Panc1 (cell line): Measurements from ENCODE around the gene CELF2. TPM values are rescaled to one million over a fixed set of nuclear protein-coding genes. Genes with fewer than 3 reads are reported as not detected.

Experiments used
- ATAC-seq: fragments of 200-7000 bp; cut with Tn5 transposase; 2 replicates; pipeline ENCODE4 v1.9.1; 2020; ENCODE audit warnings: mild to moderate bottlenecking, moderate library complexity
- BruUV-seq: library from RNA; stranded (reverse); fragments of 400-500 nt; replicated peaks from 2 replicates; lab custom pipeline; 2021; lab: Mats Ljungman, UMichigan
- CTCF ChIA-PET: fragments of 300-600 bp; sonication (Branson Sonifier 250); formaldehyde crosslinking; loops from one replicate; lab custom pipeline; 2022; ENCODE audit warnings: antibody characterized with exemption; lab: Charles Lee
- POLR2A ChIA-PET: fragments of 300-600 bp; sonication (Branson Sonifier 250); formaldehyde crosslinking; loops from one replicate; lab custom pipeline; 2022; ENCODE audit warnings: antibody characterized with exemption; lab: Charles Lee
- DNase-seq: peaks from one replicate; pipeline ENCODE4 v3.0.0-alpha.2; 2010; ENCODE audit warnings: low read depth, low spot score
- H3K27ac ChIP-seq: 2 replicates; pipeline ENCODE4 v1.5.1; 2011; ENCODE audit warnings: mild to moderate bottlenecking, low read length, inconsistent platforms
- H3K27me3 ChIP-seq: fragments of 200-500 bp; sonication (Bioruptor generic); 2 replicates; pipeline ENCODE4 v1.6.0; 2014; ENCODE audit warnings: low read length, inconsistent platforms; ENCODE audit not compliant: control insufficient read depth, insufficient read depth
- H3K36me3 ChIP-seq: fragments of 200-500 bp; sonication (Bioruptor generic); 2 replicates; pipeline ENCODE4 v1.5.1; 2014; ENCODE audit warnings: inconsistent platforms, mild to moderate bottlenecking, low read length, moderate library complexity; ENCODE audit not compliant: control insufficient read depth, insufficient read depth
- H3K4me1 ChIP-seq: 2 replicates; pipeline ENCODE4 v1.5.1; 2011; ENCODE audit warnings: inconsistent platforms, mild to moderate bottlenecking, low read length, moderate library complexity; ENCODE audit not compliant: control insufficient read depth, insufficient read depth
- H3K4me3 ChIP-seq, 2 experiments: 2 replicates each; pipeline ENCODE4 v1.5.1; 2011 to 2012; ENCODE audit warnings: low read depth in 2 of 2, low read length in 2 of 2, mild to moderate bottlenecking in 2 of 2, inconsistent platforms in 1 of 2, moderate library complexity in 1 of 2
- H3K9me3 ChIP-seq: fragments of 200-500 bp; sonication (Bioruptor generic); 2 replicates; pipeline ENCODE4 v1.5.1; 2014; ENCODE audit warnings: low read depth, mild to moderate bottlenecking, inconsistent platforms, low read length, moderate library complexity; ENCODE audit not compliant: control insufficient read depth, insufficient read depth
- CTCF ChIP-seq: fragments of 450-650 bp; IDR thresholded peaks from 2 replicates; pipeline ENCODE4 v1.5.1; 2017; ENCODE audit warnings: mild to moderate bottlenecking
- POLR2AphosphoS5 ChIP-seq: IDR thresholded peaks from 2 replicates; pipeline ENCODE4 v1.6.1; 2012; ENCODE audit warnings: mild to moderate bottlenecking, low read depth, low read length, moderate library complexity
- REST ChIP-seq, 2 experiments: IDR thresholded peaks; 2 replicates each; pipeline ENCODE4 v1.6.1; 2011 to 2012; ENCODE audit warnings: low read depth in 2 of 2, control low read depth in 1 of 2, low read length in 1 of 2, mild to moderate bottlenecking in 1 of 2, moderate library complexity in 1 of 2; ENCODE audit not compliant: insufficient read depth in 1 of 2
- SIN3A ChIP-seq: IDR thresholded peaks from 2 replicates; pipeline ENCODE4 v1.6.1; 2012; ENCODE audit warnings: low read depth, mild to moderate bottlenecking, low read length, moderate library complexity, borderline replicate concordance; ENCODE audit not compliant: insufficient read depth
- TCF7L2 ChIP-seq: IDR thresholded peaks from 2 replicates; pipeline ENCODE4 v1.6.1; 2011; ENCODE audit warnings: mild to moderate bottlenecking, low read depth, low read length, inconsistent platforms
- in situ Hi-C: cut with HindIII; loops from 2 replicates; pipeline ENCODE4 v1.10.0; 2016; ENCODE audit warnings: low sequenced_read_pairs, low pct_unique_long_range_greater_than_20kb
- intact Hi-C: fragments of 100-400 bp; cut with micrococcal nuclease; formaldehyde crosslinking; loops from one replicate; pipeline ENCODE4 v1.10.0; 2022; ENCODE audit not compliant: unreplicated experiment
- total RNA-seq: library from RNA; stranded (reverse); gene quantifications from one replicate; pipeline ENCODE4 v1.2.1, GENCODE V29; 2021; ENCODE audit not compliant: unreplicated experiment

Gene CELF2
- total RNA-seq, 1 experiment from 2014 or later = 0.44 TPM

- H3K36me3 ChIP-seq = no peaks in the 10 kb centered on the region
- no peak for ATAC-seq
- H3K9me3 ChIP-seq = no peaks in the 10 kb centered on the region
- H3K4me3 ChIP-seq = no peak overlapping the region
- no TSS peak for BruUV-seq
- no peak for DNase-seq
- TF ChIP-seq TCF7L2 (no peak), POLR2AphosphoS5 (no peak), CTCF (no peak), SIN3A (no peak), REST (IDR thresholded peaks at IDR 0.05; ENCODE audit: insufficient read depth in 1 of 2, low read depth in 2 of 2, low read length in 1 of 2) (no peak)
- ChIA-PET POLR2A (no interaction called here), CTCF (no interaction called here)
- intact Hi-C loops (no loop called here), in situ Hi-C loops (no loop called here)
- H3K27ac ChIP-seq = no peak overlapping the region
- no peaks in the 10 kb centered on the region for H3K27me3 ChIP-seq
- no peaks in the 10 kb centered on the region for H3K4me1 ChIP-seq
Observed at GRCh38 chr10:11111490-11111889, 93.8 kb downstream of the CELF2 start.

- POLR2A ChIA-PET = no interaction called here
- in situ Hi-C loops = no loop called here
- intact Hi-C loops = no loop called here
Observed at GRCh38 chr10:11112718-11113117, 95.0 kb downstream of the CELF2 start.

More at GRCh38 chr10:11112718-11113117, 95.0 kb downstream of the CELF2 start:
- ATAC-seq (no peak), DNase-seq (no peak)
- Histone ChIP-seq H3K4me3 (no peak overlapping the region), H3K36me3 (no peaks in the 10 kb centered on the region), H3K4me1 (no peaks in the 10 kb centered on the region), H3K9me3 (no peaks in the 10 kb centered on the region), H3K27ac (no peak overlapping the region), H3K27me3 (no peaks in the 10 kb centered on the region)
- TF ChIP-seq SIN3A = no peak
- TF ChIP-seq POLR2AphosphoS5 = no peak
- no peak for TF ChIP-seq REST (IDR thresholded peaks at IDR 0.05; ENCODE audit: insufficient read depth in 1 of 2, low read depth in 2 of 2, low read length in 1 of 2)
- no peak for TF ChIP-seq TCF7L2
- no peak for TF ChIP-seq CTCF
- CTCF ChIA-PET = no interaction called here
- no TSS peak for BruUV-seq
